ENCODE data around the gene STKLD1. TPM values are rescaled to one million over a fixed set of nuclear protein-coding genes. Genes with fewer than 3 reads are reported as not detected.

Gene STKLD1
- total RNA-seq, 6 experiments from 2014 or later = 0.46 to 1.4 (median 0.68) TPM

GRCh38 chr9:133335924-133336811, 40.0 kb upstream of the STKLD1 start, which contains the start of gene SURF6:
TSS of gene SURF6 (minus strand) at chr9:133336188. CDS start at chr9:133336132, 56 bp downstream.
- Mint-ChIP-seq H3K9me3 (no peaks in the 10 kb centered on the region), H3K27ac (peak within 1 kb of the TSS; percentile 92), H3K36me3 (ENCODE audit: low read depth) (peaks cover 27% of the 10 kb centered on the region), H3K4me1 (ENCODE audit: low read depth) (peaks cover 7% of the 10 kb centered on the region), H3K27me3 (ENCODE audit: insufficient read depth) (peaks cover 4% of the 10 kb centered on the region; the same call in 1 of the 2 replicates), H3K4me3 (peak within 1 kb of the TSS; percentile 99)
- TF ChIP-seq, protein P1, sequence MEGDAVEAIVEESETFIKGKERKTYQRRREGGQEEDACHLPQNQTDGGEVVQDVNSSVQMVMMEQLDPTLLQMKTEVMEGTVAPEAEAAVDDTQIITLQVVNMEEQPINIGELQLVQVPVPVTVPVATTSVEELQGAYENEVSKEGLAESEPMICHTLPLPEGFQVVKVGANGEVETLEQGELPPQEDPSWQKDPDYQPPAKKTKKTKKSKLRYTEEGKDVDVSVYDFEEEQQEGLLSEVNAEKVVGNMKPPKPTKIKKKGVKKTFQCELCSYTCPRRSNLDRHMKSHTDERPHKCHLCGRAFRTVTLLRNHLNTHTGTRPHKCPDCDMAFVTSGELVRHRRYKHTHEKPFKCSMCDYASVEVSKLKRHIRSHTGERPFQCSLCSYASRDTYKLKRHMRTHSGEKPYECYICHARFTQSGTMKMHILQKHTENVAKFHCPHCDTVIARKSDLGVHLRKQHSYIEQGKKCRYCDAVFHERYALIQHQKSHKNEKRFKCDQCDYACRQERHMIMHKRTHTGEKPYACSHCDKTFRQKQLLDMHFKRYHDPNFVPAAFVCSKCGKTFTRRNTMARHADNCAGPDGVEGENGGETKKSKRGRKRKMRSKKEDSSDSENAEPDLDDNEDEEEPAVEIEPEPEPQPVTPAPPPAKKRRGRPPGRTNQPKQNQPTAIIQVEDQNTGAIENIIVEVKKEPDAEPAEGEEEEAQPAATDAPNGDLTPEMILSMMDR (IDR thresholded peaks at IDR 0.05) = no peak
- peak; percentile 82 for DNase-seq

DNA sequence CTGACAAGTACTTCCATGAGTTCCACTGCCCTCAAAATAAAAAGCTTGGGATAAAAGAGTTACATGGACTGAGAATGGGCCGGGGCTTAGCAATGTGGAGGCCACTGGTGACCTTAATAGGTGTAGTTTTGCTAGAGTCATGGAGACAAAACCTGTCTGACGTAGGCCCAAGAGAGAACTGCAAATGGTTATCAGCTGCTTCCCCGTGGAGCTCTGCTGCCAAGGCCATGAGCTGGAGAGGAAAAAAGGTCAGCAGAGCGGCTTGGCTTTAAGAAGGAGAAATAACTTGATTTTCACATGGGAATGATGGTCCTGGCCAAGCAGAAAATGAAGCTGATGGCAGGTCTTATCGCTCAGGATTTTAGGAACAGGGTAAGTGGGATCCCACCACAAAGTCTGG, 36.5 kb upstream of the STKLD1 start:
- DNase-seq = no peak
- Mint-ChIP-seq H3K27me3 (ENCODE audit: insufficient read depth) (peaks cover 3% of the 10 kb centered on the region; the same call in 1 of the 2 replicates), H3K4me3 (no peak overlapping the region), H3K4me1 (ENCODE audit: low read depth) (peaks cover 7% of the 10 kb centered on the region), H3K36me3 (ENCODE audit: low read depth) (peaks cover 19% of the 10 kb centered on the region), H3K9me3 (no peaks in the 10 kb centered on the region), H3K27ac (no peak overlapping the region)
- TF ChIP-seq, protein P1 (IDR thresholded peaks at IDR 0.05) = no peak

- Mint-ChIP-seq H3K4me3 (no peak overlapping the region), H3K36me3 (ENCODE audit: low read depth) (peaks cover 14% of the 10 kb centered on the region)
Measured at GRCh38 chr9:133340256-133340655, 35.9 kb upstream of the STKLD1 start.

DNA sequence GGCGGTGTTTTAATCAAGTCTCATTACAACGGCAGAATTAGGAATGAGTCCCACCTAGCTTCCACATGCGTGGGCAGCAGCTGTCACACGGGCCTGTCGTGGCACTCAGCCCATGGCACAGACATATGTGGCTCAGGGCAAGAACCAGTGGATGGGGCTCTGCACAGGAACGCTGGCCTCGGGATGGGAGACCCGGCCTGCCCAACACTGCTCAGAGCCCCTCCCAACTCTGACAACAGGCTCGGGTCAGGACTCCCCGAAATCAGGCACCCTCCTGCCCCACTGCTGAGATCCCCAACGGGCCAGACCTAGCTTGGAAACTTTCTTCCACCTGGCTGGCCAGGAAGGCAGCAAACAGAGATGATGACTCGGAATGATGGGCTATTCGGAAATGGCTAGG, 35.2 kb upstream of the STKLD1 start:
- TF ChIP-seq, protein P1 (IDR thresholded peaks at IDR 0.05) = no peak
- peaks cover 1% of the 10 kb centered on the region; the same call in 1 of the 2 replicates for H3K27me3 Mint-ChIP-seq (ENCODE audit: insufficient read depth)
- H3K27ac Mint-ChIP-seq = no peak overlapping the region
- no peak for DNase-seq
- peaks cover 11% of the 10 kb centered on the region for H3K36me3 Mint-ChIP-seq (ENCODE audit: low read depth)
- H3K9me3 Mint-ChIP-seq = no peaks in the 10 kb centered on the region
- no peaks in the 10 kb centered on the region for H3K4me1 Mint-ChIP-seq (ENCODE audit: low read depth)
- no peak overlapping the region for H3K4me3 Mint-ChIP-seq

More at GRCh38 chr9:133340256-133340655, 35.9 kb upstream of the STKLD1 start:
- Mint-ChIP-seq H3K27ac (no peak overlapping the region), H3K27me3 (ENCODE audit: insufficient read depth) (peaks cover 3% of the 10 kb centered on the region; the same call in 1 of the 2 replicates), H3K9me3 (no peaks in the 10 kb centered on the region), H3K4me1 (ENCODE audit: low read depth) (peaks cover 2% of the 10 kb centered on the region)
- TF ChIP-seq, protein P1 (IDR thresholded peaks at IDR 0.05) = no peak
- no peak for DNase-seq

DNA sequence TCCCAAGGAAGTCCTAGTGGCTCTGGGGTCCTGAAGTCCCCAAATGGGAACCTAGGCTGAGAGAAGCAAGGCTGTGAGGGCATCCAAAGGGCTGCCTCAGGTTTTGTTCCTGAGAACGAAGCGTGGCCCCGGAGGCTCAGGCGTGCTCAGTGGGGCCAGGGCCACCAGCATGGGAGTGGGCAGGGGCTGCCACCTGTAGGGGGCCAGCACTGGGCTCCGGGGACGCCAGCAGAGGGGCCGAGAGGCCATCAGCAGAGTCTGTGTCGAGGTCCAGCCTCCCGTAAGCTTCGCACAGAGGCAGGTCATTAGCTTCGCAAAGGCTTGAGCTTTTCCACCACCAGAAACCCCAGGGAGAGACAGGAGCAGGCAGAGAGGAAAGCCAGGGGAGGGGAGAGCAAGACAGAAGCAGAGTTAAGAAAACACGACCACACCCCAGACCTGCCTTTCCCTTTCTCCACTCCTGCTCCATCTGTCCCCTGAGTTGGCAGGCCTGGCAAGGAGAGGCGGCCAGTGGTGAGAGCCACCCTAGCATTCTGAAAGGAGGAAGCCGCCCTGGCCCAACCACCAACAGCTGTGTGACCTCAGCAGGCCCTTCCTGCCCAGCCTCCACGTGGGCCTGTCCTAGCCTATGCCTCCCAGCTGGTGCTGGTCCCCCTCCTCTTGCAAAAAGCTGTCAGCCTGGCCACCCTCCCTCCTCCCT, 34.6 kb upstream of the STKLD1 start:
- H3K36me3 Mint-ChIP-seq (ENCODE audit: low read depth) = peaks cover 11% of the 10 kb centered on the region
- DNase-seq = no peak
- H3K27ac Mint-ChIP-seq = no peak overlapping the region
- peaks cover 4% of the 10 kb centered on the region for H3K4me1 Mint-ChIP-seq (ENCODE audit: low read depth)
- no peak overlapping the region for H3K4me3 Mint-ChIP-seq
- TF ChIP-seq, protein P1 (IDR thresholded peaks at IDR 0.05) = no peak
- H3K9me3 Mint-ChIP-seq = no peaks in the 10 kb centered on the region
- no peaks in the 10 kb centered on the region for H3K27me3 Mint-ChIP-seq (ENCODE audit: insufficient read depth)

Data from HFFc6 (cell line).